Epithelial cell of proximal tubule (primary cell): Measurements from ENCODE around the gene PNN. TPM values are rescaled to one million over a fixed set of nuclear protein-coding genes. Genes with fewer than 3 reads are reported as not detected.
A peak's percentile ranks its signal among the peaks of the same experiment; 100 is the strongest.
"Not testable (repeated sequence)": the region's sequence is repeated elsewhere in the genome, so short reads cannot be mapped to it uniquely, and the experiment has no call there.

Experiments used
- DNase-seq: peaks from one replicate; pipeline ENCODE4 v3.0.0-alpha.2; 2011; ENCODE audit warnings: low read depth
- H3K4me3 ChIP-seq: 2 replicates; pipeline ENCODE4 v1.5.1; 2011; ENCODE audit warnings: low read depth, mild to moderate bottlenecking, low read length
- CTCF ChIP-seq: conservative IDR thresholded peaks from 2 replicates; pipeline ENCODE4 v1.5.1; 2012; ENCODE audit warnings: low read depth, mild to moderate bottlenecking, low read length
- total RNA-seq: library from RNA; depleted of rRNA; stranded (reverse); fragments of >200 nt; gene quantifications from 2 replicates; pipeline ENCODE4 v1.2.3, GENCODE V29; 2015

Gene PNN
- total RNA-seq, 1 donor from 2014 or later = 43.4 TPM

GRCh38 chr14:39230416-39231035 lies 55.5 kb downstream of the PNN start:
- no peak for TF ChIP-seq CTCF
- DNase-seq = no peak

GRCh38 chr14:39231751-39232553 lies 56.9 kb downstream of the PNN start:
- H3K4me3 ChIP-seq, DNase-seq: not testable (repeated sequence)
- peak; percentile 51 for TF ChIP-seq CTCF

More at GRCh38 chr14:39230416-39231035, 55.5 kb downstream of the PNN start:
- no peak overlapping the region for H3K4me3 ChIP-seq

Other genes with a start within 250 kb of the PNN start
- 80.5 and 86.1 TPM in 2 replicates for gene SEC23A, start 72.0 kb upstream of the PNN start, total RNA-seq
- 49.0 and 51.9 TPM in 2 replicates for gene GEMIN2, start 60.9 kb upstream of the PNN start, total RNA-seq
- 12.3 and 12.9 TPM in 2 replicates for gene TRAPPC6B, start 4.9 kb upstream of the PNN start, total RNA-seq
- 10.4 and 12.1 TPM in 2 replicates for gene MIA2, start 58.7 kb downstream of the PNN start, total RNA-seq